Neural cell (in vitro differentiated cells): ENCODE measurements around the gene LEMD2. TPM values are rescaled to one million over a fixed set of nuclear protein-coding genes. Genes with fewer than 3 reads are reported as not detected.

ENCODE experiments used
- H2AFZ ChIP-seq: fragments of 200-600, 300-800 bp; sonication (generic), shearing (Covaris generic); 2 replicates; pipeline ENCODE4 v1.6.0; 2014; ENCODE audit warnings: low read depth, mild to moderate bottlenecking, antibody characterized with exemption, low read length, moderate library complexity
- H3F3A ChIP-seq: fragments of 200-600 bp; shearing (Covaris generic); 2 replicates; pipeline ENCODE4 v1.6.1; 2016; ENCODE audit warnings: mild to moderate bottlenecking, moderate library complexity, mixed read lengths, antibody characterized with exemption, low read length; ENCODE audit not compliant: insufficient read depth, poor library complexity, severe bottlenecking
- H3K27ac ChIP-seq: fragments of 200-600, 300-800 bp; sonication (generic), shearing (Covaris generic); 2 replicates; pipeline ENCODE4 v1.5.1; 2014; ENCODE audit warnings: mild to moderate bottlenecking, low read length, moderate library complexity
- H3K27me3 ChIP-seq: fragments of 300-800, 200-600 bp; sonication (generic), shearing (Covaris generic); 2 replicates; pipeline ENCODE4 v1.6.0; 2014; ENCODE audit warnings: mild to moderate bottlenecking, low read depth, low read length, moderate library complexity; ENCODE audit not compliant: insufficient read depth
- H3K36me3 ChIP-seq: fragments of 300-800, 200-600 bp; sonication (generic), shearing (Covaris generic); 2 replicates; pipeline ENCODE4 v1.5.1; 2014; ENCODE audit warnings: mild to moderate bottlenecking, antibody characterized with exemption, low read length, moderate library complexity; ENCODE audit not compliant: insufficient read depth
- H3K4me2 ChIP-seq: fragments of 300-800, 200-600 bp; sonication (generic), shearing (Covaris generic); 2 replicates; pipeline ENCODE4 v1.6.0; 2014; ENCODE audit warnings: mild to moderate bottlenecking, low read length
- H3K4me3 ChIP-seq: fragments of 300-800, 200-600 bp; sonication (generic), shearing (Covaris generic); 2 replicates; pipeline ENCODE4 v1.5.1; 2014; ENCODE audit warnings: mild to moderate bottlenecking, low read length, moderate library complexity
- H3K79me2 ChIP-seq: fragments of 200-600 bp; shearing (Covaris generic); replicated peaks from 2 replicates; pipeline ENCODE4 v1.6.0; 2014; ENCODE audit warnings: mild to moderate bottlenecking, low read length, moderate library complexity; ENCODE audit not compliant: insufficient read depth
- H3K9ac ChIP-seq: fragments of 300-800, 200-600 bp; sonication (generic), shearing (Covaris generic); 2 replicates; pipeline ENCODE4 v1.6.1; 2016; ENCODE audit warnings: mild to moderate bottlenecking, low read length, mixed read lengths
- H3K9me2 ChIP-seq: fragments of 200-600 bp; shearing (Covaris generic); 2 replicates; pipeline ENCODE4 v1.6.1; 2016; ENCODE audit warnings: mild to moderate bottlenecking, low read length, mixed read lengths; ENCODE audit not compliant: insufficient read depth
- H3K9me3 ChIP-seq: fragments of 200-600, 300-800 bp; sonication (generic), shearing (Covaris generic); 2 replicates; pipeline ENCODE4 v1.6.1; 2016; ENCODE audit warnings: mild to moderate bottlenecking, mixed run types, low read length, moderate library complexity, mixed read lengths
- H4K20me1 ChIP-seq: fragments of 200-600 bp; shearing (Covaris generic); 2 replicates; pipeline ENCODE4 v1.6.1; 2016; ENCODE audit warnings: mild to moderate bottlenecking, mixed run types; ENCODE audit not compliant: insufficient read depth
- CTCF ChIP-seq: fragments of 450-650 bp; IDR thresholded peaks from 2 replicates; pipeline ENCODE4 v1.5.1; 2014; ENCODE audit warnings: antibody characterized with exemption, mild to moderate bottlenecking, moderate library complexity; ENCODE audit not compliant: poor library complexity, severe bottlenecking
- EP300 ChIP-seq: fragments of 450-650 bp; conservative IDR thresholded peaks from 2 replicates; pipeline ENCODE4 v1.6.1; 2014; ENCODE audit warnings: antibody characterized with exemption, mild to moderate bottlenecking, moderate library complexity; ENCODE audit not compliant: poor library complexity, severe bottlenecking
- EZH2 ChIP-seq: fragments of 200-600, 300-800 bp; shearing (Covaris generic), sonication (generic); IDR thresholded peaks from 2 replicates; pipeline ENCODE4 v1.6.1; 2014; ENCODE audit warnings: antibody characterized with exemption, low read length, borderline replicate concordance, mild to moderate bottlenecking; ENCODE audit not compliant: insufficient read depth, poor library complexity, severe bottlenecking
- MXI1 ChIP-seq: fragments of 450-650 bp; conservative IDR thresholded peaks from 2 replicates; pipeline ENCODE4 v1.6.1; 2014; ENCODE audit warnings: antibody characterized with exemption, mild to moderate bottlenecking; ENCODE audit not compliant: poor library complexity, severe bottlenecking
- POLR2AphosphoS5 ChIP-seq: IDR thresholded peaks from 2 replicates; pipeline ENCODE4 v1.6.1; 2012
- RAD21 ChIP-seq: fragments of 450-650 bp; conservative IDR thresholded peaks from 2 replicates; pipeline ENCODE4 v1.6.1; 2014; ENCODE audit warnings: antibody characterized with exemption, mild to moderate bottlenecking, moderate library complexity
- REST ChIP-seq: IDR thresholded peaks from 2 replicates; pipeline ENCODE4 v1.6.1; 2012; ENCODE audit warnings: borderline replicate concordance
- SMC3 ChIP-seq: fragments of 450-650 bp; conservative IDR thresholded peaks from 2 replicates; pipeline ENCODE4 v1.6.1; 2014; ENCODE audit warnings: antibody characterized with exemption, mild to moderate bottlenecking, moderate library complexity; ENCODE audit not compliant: poor library complexity
- TAF1 ChIP-seq: IDR thresholded peaks from 2 replicates; pipeline ENCODE4 v1.6.1; 2012; ENCODE audit warnings: low read depth
- polyA plus RNA-seq: library from polyadenylated mRNA; depleted of rRNA; stranded (reverse); fragments of >200 nt; gene quantifications from 2 replicates; pipeline ENCODE4 v1.2.3, GENCODE V29; 2014

The LEMD2 gene
- polyA plus RNA-seq, 1 donor from 2014 or later, result 84.6 TPM

- Histone ChIP-seq H3F3A (no peaks in the 10 kb centered on the region), H3K79me2 (no peaks in the 10 kb centered on the region), H3K27ac (no peak overlapping the region), H3K4me3 (no peak overlapping the region), H3K9me3 (no peaks in the 10 kb centered on the region), H3K9me2 (no peaks in the 10 kb centered on the region), H3K36me3 (no peaks in the 10 kb centered on the region), H3K27me3 (no peaks in the 10 kb centered on the region), H3K9ac (no peak overlapping the region), H3K4me2 (no peak overlapping the region), H4K20me1 (no peaks in the 10 kb centered on the region), H2AFZ (no peak overlapping the region)
- TF ChIP-seq REST (no peak), SMC3 (no peak), MXI1 (no peak), EZH2 (no peak), POLR2AphosphoS5 (no peak), EP300 (no peak), TAF1 (no peak), RAD21 (no peak), CTCF (no peak)
Measured at GRCh38 chr6:33765368-33765767, 23.6 kb downstream of the LEMD2 start.

- Histone ChIP-seq H3K4me3 (no peak overlapping the region), H4K20me1 (no peaks in the 10 kb centered on the region), H3K9me2 (no peaks in the 10 kb centered on the region), H3K9ac (no peak overlapping the region), H3K9me3 (no peaks in the 10 kb centered on the region), H3K79me2 (no peaks in the 10 kb centered on the region), H3K27me3 (no peaks in the 10 kb centered on the region), H2AFZ (no peak overlapping the region), H3F3A (no peaks in the 10 kb centered on the region), H3K36me3 (no peaks in the 10 kb centered on the region), H3K27ac (no peak overlapping the region), H3K4me2 (no peak overlapping the region)
- no peak for TF ChIP-seq MXI1
- no peak for TF ChIP-seq EP300
- TF ChIP-seq POLR2AphosphoS5, result no peak
Measured at GRCh38 chr6:33764036-33764435, 24.9 kb downstream of the LEMD2 start.

GRCh38 chr6:33763483-33763882, 25.4 kb downstream of the LEMD2 start:
- no peaks in the 10 kb centered on the region for H3K9me3 ChIP-seq
- TF ChIP-seq SMC3 (no peak), POLR2AphosphoS5 (no peak), CTCF (no peak), RAD21 (no peak), EP300 (no peak), REST (no peak), MXI1 (no peak), TAF1 (no peak), EZH2 (no peak)

More at GRCh38 chr6:33763483-33763882, 25.4 kb downstream of the LEMD2 start:
- Histone ChIP-seq H3F3A (no peaks in the 10 kb centered on the region), H3K9ac (no peak overlapping the region), H3K27me3 (no peaks in the 10 kb centered on the region), H3K27ac (no peak overlapping the region), H2AFZ (no peak overlapping the region), H3K36me3 (no peaks in the 10 kb centered on the region), H3K4me2 (no peak overlapping the region), H3K4me3 (no peak overlapping the region), H3K79me2 (no peaks in the 10 kb centered on the region), H4K20me1 (no peaks in the 10 kb centered on the region), H3K9me2 (no peaks in the 10 kb centered on the region)
